Esophagus squamous epithelium (tissue), 5 donors: ENCODE data around the gene STAG1. TPM values are rescaled to one million over a fixed set of nuclear protein-coding genes. Genes with fewer than 3 reads are reported as not detected.

Experiments
- DNase-seq: peaks from one replicate; lab custom pipeline; 2025; lab: John Stamatoyannopoulos, UW
- H3K27ac ChIP-seq, 4 donors: fragments of 200-600 bp; sonication (generic); one replicate each; pipeline ENCODE4 v1.5.1; 2016 to 2019; ENCODE audit warnings: mild to moderate bottlenecking in 1 of 4
- H3K27me3 ChIP-seq, 4 donors: fragments of 200-600 bp; sonication (generic); 1 replicate in 3 of 4; 2 replicates in 1 of 4; pipeline versions ENCODE4 v1.5.1 to v1.6.0; 2017 to 2021; ENCODE audit warnings: antibody characterized with exemption in 1 of 4
- H3K36me3 ChIP-seq, 3 donors: fragments of 200-600 bp; sonication (generic); one replicate each; pipeline ENCODE4 v1.5.1; 2016 to 2019
- H3K4me1 ChIP-seq, 3 donors: fragments of 200-600 bp; sonication (generic); one replicate each; pipeline ENCODE4 v1.5.1; 2017 to 2019
- H3K4me3 ChIP-seq, 4 donors: fragments of 200-600 bp; sonication (generic); 1 replicate in 3 of 4; 2 replicates in 1 of 4; pipeline ENCODE4 v1.5.1; 2016 to 2019; ENCODE audit warnings: mild to moderate bottlenecking in 2 of 4, moderate library complexity in 1 of 4
- H3K9me3 ChIP-seq, 3 donors: fragments of 200-600 bp; sonication (generic); one replicate each; pipeline ENCODE4 v1.5.1; 2016 to 2019
- POLR2A ChIP-seq, 4 donors: fragments of 450-650 bp; IDR thresholded peaks; one replicate each; pipeline ENCODE4 v1.6.1; 2017; ENCODE audit warnings: antibody characterized with exemption in 4 of 4, mild to moderate bottlenecking in 4 of 4, moderate library complexity in 3 of 4
- WGBS, 2 donors: methylation state at CpG; one replicate each; pipeline ENCODE4 v1.1.5; 2018; 5-methylcytosine and 5-hydroxymethylcytosine counted together
- intact Hi-C: fragments of 100-400 bp; cut with DNase I; formaldehyde crosslinking; loops from one replicate; pipeline ENCODE4 v1.15.0; 2022
- total RNA-seq, 4 donors: library from RNA; depleted of rRNA; stranded (reverse); fragments of >200 nt; gene quantifications; one replicate each; pipeline ENCODE4 v1.1.0, GENCODE V29; 2016
- TF ChIP-seq, protein P1 (sequence below), 6 experiments: fragments of 450-650 bp in 4 of 6; fragments of 200-600 bp in 2 of 6; sonication (generic) in 2 of 6; IDR thresholded peaks; one replicate each; pipeline ENCODE4 v1.5.1; 2016 to 2019; ENCODE audit warnings: antibody characterized with exemption in 6 of 6, mild to moderate bottlenecking in 4 of 6, moderate library complexity in 4 of 6
- donor health status: DM: yes; HTN: yes; CAD: no.

Gene STAG1
- total RNA-seq, 4 donors from 2014 or later, result 10.9 to 42.9 (median 24.9) TPM

DNA sequence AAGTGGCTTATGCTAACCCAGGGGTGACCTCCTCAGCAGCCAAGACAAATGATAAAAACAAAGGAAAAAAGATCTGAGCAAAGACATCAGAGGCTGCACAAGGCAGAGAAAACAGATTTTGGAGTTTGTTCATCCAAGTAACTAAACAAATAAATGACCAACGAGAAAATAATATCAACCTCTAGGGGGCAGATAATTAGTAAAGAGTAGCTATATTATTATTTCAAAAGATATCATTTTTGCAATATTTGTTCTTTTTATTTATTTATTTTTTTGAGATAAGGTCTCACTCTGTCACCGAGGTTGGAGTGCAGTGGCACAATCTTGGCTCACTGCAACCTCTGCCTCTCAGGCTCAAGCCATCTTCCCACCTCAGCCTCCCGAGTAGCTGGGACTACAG, 400.3 kb downstream of the STAG1 start:
- H3K4me1 ChIP-seq, result peaks cover 0 to 18% (median 5%) of the 10 kb centered on the region in 3 donors
- WGBS, 2 donors, result 68 to 73% methylated on average over 3 of the region's 3 CpGs
- H3K27ac ChIP-seq, result no peak overlapping the region
- peaks cover 0 to 59% (median 0%) of the 10 kb centered on the region in 3 donors for H3K36me3 ChIP-seq
- intact Hi-C loops, result no loop called here
- H3K4me3 ChIP-seq, result no peak overlapping the region
- TF ChIP-seq POLR2A (IDR thresholded peaks at IDR 0.05), result no peak
- TF ChIP-seq, protein P1, sequence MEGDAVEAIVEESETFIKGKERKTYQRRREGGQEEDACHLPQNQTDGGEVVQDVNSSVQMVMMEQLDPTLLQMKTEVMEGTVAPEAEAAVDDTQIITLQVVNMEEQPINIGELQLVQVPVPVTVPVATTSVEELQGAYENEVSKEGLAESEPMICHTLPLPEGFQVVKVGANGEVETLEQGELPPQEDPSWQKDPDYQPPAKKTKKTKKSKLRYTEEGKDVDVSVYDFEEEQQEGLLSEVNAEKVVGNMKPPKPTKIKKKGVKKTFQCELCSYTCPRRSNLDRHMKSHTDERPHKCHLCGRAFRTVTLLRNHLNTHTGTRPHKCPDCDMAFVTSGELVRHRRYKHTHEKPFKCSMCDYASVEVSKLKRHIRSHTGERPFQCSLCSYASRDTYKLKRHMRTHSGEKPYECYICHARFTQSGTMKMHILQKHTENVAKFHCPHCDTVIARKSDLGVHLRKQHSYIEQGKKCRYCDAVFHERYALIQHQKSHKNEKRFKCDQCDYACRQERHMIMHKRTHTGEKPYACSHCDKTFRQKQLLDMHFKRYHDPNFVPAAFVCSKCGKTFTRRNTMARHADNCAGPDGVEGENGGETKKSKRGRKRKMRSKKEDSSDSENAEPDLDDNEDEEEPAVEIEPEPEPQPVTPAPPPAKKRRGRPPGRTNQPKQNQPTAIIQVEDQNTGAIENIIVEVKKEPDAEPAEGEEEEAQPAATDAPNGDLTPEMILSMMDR (IDR thresholded peaks at IDR 0.05), result peak in 2 of 6 experiments; percentile 20 to 22
- no peak for DNase-seq
- H3K9me3 ChIP-seq, result no peaks in the 10 kb centered on the region
- H3K27me3 ChIP-seq, result no peaks in the 10 kb centered on the region

DNA sequence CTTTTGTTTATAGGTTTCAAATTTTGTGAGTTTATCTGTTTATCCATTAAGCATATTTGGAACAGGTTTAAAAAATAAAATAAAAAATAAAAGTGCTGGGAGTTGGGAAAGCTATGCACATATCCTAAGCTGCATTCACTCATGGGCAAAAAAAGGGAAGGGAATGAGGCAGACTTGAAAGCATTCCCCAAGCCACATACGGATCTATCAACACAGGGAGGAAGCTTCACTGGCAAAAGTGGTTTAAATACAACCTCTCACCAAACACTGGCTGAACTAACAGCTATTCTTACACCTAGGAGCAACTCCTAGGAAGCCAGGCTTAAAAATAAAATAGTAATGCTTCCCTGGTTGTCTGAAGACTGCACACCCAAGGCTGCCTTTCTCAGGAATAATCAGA, 400.8 kb downstream of the STAG1 start:
- whole genome bisulfite sequencing, 2 donors, result 71 to 77% methylated on average over 1 of the region's 1 CpG
- no peak overlapping the region for H3K27ac ChIP-seq
- no peaks in the 10 kb centered on the region for H3K9me3 ChIP-seq
- no peak for DNase-seq
- intact Hi-C loops, result no loop called here
- TF ChIP-seq POLR2A (IDR thresholded peaks at IDR 0.05), result no peak
- TF ChIP-seq, protein P1 (IDR thresholded peaks at IDR 0.05), result no peak
- peaks cover 0 to 18% (median 5%) of the 10 kb centered on the region in 3 donors for H3K4me1 ChIP-seq
- peaks cover 0 to 59% (median 0%) of the 10 kb centered on the region in 3 donors for H3K36me3 ChIP-seq
- H3K4me3 ChIP-seq, result no peak overlapping the region
- no peaks in the 10 kb centered on the region for H3K27me3 ChIP-seq

DNA sequence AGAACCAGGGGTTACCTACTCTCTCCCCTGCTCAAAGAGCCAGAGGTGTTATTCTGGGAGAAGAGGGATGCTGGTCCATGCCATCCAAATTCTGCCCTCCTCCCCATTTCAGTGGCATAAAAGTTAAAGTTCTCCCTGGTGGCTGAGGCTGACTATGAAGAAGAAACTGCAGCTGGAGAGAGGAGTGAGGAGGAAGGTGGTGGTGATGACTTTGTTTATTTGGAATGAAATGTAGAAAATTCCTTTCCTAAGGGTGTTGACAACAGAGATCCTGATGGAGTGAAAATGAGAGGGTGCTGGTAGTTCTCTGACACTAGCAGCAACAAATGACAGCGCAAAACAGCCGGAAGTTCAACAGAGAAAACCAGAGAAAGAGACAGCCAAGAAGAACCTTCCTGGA, 401.6 kb downstream of the STAG1 start:
- no peak overlapping the region for H3K4me3 ChIP-seq
- intact Hi-C loops, result no loop called here
- H3K36me3 ChIP-seq, result peaks cover 0 to 56% (median 0%) of the 10 kb centered on the region in 3 donors
- no peaks in the 10 kb centered on the region for H3K9me3 ChIP-seq
- TF ChIP-seq, protein P1 (IDR thresholded peaks at IDR 0.05), result no peak
- TF ChIP-seq POLR2A (IDR thresholded peaks at IDR 0.05), result no peak
- 69 to 80% methylated on average over 2 of the region's 2 CpGs for WGBS, 2 donors
- H3K27me3 ChIP-seq, result no peaks in the 10 kb centered on the region
- H3K4me1 ChIP-seq, result peaks cover 0 to 18% (median 5%) of the 10 kb centered on the region in 3 donors
- no peak for DNase-seq
- H3K27ac ChIP-seq, result no peak overlapping the region

DNA sequence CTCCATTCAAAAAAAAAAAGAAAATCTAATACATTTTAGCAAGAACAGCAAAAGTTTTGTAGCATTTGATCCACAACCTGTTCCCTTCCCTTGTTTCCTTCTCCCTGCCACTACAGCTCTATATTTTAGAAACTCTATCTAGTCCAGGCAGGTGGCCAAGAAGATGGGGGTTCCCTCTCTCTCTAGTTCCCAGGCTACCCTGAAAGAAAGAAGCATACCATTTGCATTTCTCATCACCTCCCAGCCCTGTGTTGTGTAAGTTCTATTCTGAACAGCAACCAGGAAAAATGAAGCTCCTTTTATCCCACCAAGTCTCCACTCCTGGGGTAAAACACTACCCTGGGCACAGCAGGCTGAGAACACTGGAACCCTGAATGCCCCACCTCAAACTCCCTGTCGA, 402.0 kb downstream of the STAG1 start:
- no peak overlapping the region for H3K27ac ChIP-seq
- intact Hi-C loops, result no loop called here
- no peak for TF ChIP-seq POLR2A (IDR thresholded peaks at IDR 0.05)
- TF ChIP-seq, protein P1 (IDR thresholded peaks at IDR 0.05), result no peak

DNA sequence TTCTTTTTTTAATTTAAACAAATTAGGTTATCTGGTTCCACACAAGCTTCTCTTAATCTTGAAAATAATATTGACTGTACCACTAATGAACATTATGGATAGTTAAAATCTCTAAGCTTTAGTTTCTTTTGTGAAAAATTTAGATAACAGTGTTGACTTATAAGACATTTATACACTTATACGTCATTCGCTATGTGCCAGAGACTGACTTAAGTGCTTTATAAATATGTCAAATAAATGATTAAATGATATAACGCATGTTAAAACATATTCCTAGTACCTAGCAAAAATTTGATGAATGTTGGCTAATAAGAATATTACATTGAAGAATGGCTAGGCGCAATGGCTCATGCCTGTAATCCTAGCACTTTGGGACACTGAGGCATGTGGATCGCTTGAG, 405.7 kb downstream of the STAG1 start:
- TF ChIP-seq POLR2A (IDR thresholded peaks at IDR 0.05), result no peak
- TF ChIP-seq, protein P1 (IDR thresholded peaks at IDR 0.05), result no peak
- Histone ChIP-seq H3K36me3 (peaks cover 0 to 74% (median 0%) of the 10 kb centered on the region in 3 donors), H3K27ac (no peak overlapping the region), H3K9me3 (no peaks in the 10 kb centered on the region), H3K4me1 (peaks cover 9 to 30% (median 10%) of the 10 kb centered on the region in 3 donors), H3K27me3 (no peaks in the 10 kb centered on the region), H3K4me3 (no peak overlapping the region)
- 83 to 87% methylated on average over 4 to 5 of the region's 5 CpGs for WGBS, 2 donors
- intact Hi-C loops, result no loop called here
- no peak for DNase-seq

More for the DNA sequence above, 402.0 kb downstream of the STAG1 start:
- H3K9me3 ChIP-seq, result no peaks in the 10 kb centered on the region
- no peak for DNase-seq
- WGBS, 2 donors, result no CpG with 5 or more reads among the region's 1 CpG
- peaks cover 0 to 59% (median 0%) of the 10 kb centered on the region in 3 donors for H3K36me3 ChIP-seq
- peaks cover 0 to 18% (median 5%) of the 10 kb centered on the region in 3 donors for H3K4me1 ChIP-seq
- no peak overlapping the region for H3K4me3 ChIP-seq
- H3K27me3 ChIP-seq, result no peaks in the 10 kb centered on the region
